GM23338 (cell line): ENCODE results near the gene PIK3C3.

Source experiments
- CTCF ChIP-seq, 2 experiments: fragments of 200-600 bp in 1 of 2; sonication (generic) in 1 of 2; conservative IDR thresholded peaks; 2 replicates each; pipeline versions ENCODE4 v1.5.1 to v1.6.1; 2016 to 2017; ENCODE audit warnings: antibody characterized with exemption in 2 of 2, low read depth in 2 of 2, mild to moderate bottlenecking in 2 of 2, moderate library complexity in 1 of 2
- EZH2 ChIP-seq: fragments of 200-600 bp; sonication (generic); IDR thresholded peaks from one replicate; pipeline ENCODE4 v1.8.0; 2017; ENCODE audit warnings: antibody characterized with exemption, mild to moderate bottlenecking, low read depth; ENCODE audit not compliant: unreplicated experiment
- POLR2AphosphoS5 ChIP-seq: IDR thresholded peaks from 2 replicates; pipeline ENCODE4 v1.6.1; 2016; ENCODE audit warnings: antibody characterized with exemption, low read depth

GRCh38 chr18:42051411-42051810 is 96.4 kb downstream of the PIK3C3 start:
- TF ChIP-seq POLR2AphosphoS5 (no peak), CTCF (conservative IDR thresholded peaks at IDR 0.05; ENCODE audit: low read depth in 2 of 2) (no peak), EZH2 (no peak)
